GM19467 (cell line): ENCODE measurements around the gene PGAP3.

Source experiments
- ATAC-seq: cut with Tn5 transposase; IDR thresholded peaks from one replicate; pipeline ENCODE4 v1.9.1; 2021; ENCODE audit warnings: mild to moderate bottlenecking, moderate library complexity; ENCODE audit not compliant: unreplicated experiment

The PGAP3 gene

DNA sequence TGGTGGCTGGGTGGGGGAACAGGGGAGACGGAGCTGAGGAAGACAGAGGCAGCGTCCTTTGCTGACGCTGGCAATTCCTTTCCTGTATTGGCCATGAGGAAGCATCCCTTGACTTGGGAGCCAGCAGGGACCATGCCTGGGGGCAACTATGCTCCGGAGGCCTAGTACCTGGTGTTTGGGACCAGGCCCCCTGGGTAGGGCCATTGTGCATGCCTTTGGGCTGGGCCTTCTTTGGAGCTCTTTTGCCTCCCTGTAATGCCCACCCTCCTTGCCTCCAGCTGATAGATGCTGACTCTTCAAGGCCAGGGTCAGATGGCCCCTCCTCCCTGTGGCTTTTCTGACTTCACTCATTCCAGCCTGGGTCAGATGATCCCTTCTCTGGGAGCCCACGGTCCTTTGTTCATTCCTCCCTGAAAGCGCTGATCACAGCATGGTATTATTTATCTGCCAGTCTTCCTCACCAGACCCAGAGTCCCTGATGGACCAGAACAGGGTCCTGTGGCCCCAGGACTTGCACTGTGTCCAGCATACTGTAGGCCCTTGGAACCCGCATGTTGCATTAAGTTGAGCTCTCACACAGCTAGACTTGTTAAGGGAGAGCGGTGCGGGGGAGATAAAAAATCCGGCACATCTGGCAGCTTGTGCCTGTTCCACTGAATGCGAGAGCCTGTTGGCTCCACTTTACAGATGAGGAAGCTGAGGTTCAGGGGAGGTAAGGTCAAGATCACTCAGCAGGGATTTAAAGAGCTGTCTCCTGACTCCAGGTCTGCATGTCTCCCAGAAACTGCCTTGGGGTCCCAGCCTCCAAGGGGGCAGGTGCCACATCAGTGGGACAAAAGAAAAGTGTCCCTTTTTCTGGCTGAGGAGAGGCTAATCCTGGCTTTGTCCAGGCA, 48.0 kb downstream of the PGAP3 start:
- ATAC-seq = no peak

DNA sequence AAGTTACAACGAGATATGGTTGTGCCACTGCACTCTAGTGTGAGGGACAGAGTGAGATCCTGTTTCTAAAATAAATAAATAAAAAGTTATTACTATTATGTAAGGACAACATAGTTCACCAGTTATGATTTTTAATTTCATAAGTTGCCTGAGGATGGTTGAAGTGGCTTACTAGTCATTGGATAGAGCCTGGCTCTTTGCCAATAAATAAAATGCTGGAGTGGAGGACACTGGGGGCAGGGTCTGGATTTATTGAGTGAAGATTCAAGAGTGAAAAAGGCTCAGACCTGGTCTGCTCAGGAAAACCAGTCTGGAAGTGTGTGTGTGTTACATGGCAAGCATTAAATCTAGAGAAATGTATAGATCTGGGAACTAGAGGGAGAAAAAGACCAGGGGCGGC, 48.8 kb downstream of the PGAP3 start:
- ATAC-seq = no peak

DNA sequence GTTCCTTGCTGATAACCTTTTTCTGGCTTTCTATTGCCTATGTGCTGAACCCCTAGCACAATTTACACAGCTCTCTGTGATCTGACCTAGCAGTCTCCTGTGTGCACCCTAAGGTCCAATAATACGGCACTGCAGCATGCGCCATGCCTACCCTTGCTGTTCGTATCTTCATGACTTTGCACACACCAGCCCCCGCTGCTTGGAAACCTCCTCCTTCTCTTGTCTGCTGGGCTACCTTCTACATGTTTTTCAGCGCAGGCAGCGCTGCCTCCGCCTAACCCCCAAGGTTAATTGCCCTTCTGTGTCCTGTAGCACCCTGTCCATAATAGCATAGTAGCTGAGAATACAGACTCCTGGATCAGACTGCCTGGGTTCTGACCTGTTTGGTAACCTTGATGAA, 49.5 kb downstream of the PGAP3 start:
- ATAC-seq = no peak

DNA sequence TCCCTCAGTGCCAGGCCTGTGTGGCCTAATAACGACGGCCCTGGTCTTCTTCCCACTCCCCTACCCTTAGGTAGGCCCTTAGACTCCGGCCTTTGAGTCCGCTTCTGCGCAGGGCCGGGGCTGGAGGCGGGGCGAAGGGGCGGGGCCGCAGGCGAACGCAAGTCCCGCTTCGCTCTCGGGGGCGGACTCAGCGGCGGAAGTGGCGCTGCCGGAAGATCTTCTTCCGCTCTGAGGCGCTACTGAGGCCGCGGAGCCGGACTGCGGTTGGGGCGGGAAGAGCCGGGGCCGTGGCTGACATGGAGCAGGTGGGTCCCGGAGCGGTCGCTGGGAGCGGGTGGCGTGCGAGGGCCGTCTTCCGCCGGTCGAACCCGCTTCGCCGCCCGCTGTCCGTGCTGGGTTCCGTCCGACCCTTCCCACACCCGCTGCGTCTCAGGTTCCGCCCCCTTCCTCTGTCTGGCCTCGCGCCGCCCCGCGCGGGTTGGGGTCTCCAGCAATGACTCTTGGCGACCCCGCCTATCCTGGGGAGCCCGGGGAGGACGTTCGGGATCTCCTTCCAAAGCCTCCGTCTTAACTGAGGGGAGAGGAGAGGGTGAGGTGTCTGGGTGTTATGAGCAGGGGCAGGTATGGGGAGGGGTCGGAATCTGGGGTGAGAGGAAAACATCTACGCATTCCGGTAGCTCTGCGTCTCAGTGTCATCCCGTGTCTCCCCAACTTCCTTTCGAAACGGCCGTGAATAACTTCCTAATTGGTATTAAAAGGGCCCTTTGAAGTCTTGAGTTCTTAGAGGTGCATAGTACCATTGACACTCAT, 50.7 kb downstream of the PGAP3 start, which contains the start of gene STARD3:
STARD3 (plus strand) TSS at position 218 of the 810 bp plus-strand sequence. CDS start 16,388 bp downstream, outside the sequence.
- ATAC-seq = peak; percentile 70

DNA sequence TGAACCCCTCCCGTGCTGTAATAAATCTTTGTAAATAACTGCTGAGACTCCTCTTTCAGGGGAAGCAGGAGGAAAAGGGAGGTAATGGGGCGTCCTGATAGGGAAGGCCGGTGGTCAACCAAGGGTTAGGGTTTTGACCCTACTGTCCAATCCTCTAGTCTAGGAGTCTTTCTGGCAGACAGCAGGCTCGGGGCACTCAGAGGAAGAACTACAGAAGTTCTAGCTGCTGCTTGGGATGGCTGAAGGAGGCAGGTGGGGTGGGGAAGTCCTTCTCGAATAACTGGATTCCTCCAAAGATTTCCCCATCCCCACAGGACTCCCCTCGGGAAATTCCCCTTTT, 51.3 kb downstream of the PGAP3 start:
- no peak for ATAC-seq

DNA sequence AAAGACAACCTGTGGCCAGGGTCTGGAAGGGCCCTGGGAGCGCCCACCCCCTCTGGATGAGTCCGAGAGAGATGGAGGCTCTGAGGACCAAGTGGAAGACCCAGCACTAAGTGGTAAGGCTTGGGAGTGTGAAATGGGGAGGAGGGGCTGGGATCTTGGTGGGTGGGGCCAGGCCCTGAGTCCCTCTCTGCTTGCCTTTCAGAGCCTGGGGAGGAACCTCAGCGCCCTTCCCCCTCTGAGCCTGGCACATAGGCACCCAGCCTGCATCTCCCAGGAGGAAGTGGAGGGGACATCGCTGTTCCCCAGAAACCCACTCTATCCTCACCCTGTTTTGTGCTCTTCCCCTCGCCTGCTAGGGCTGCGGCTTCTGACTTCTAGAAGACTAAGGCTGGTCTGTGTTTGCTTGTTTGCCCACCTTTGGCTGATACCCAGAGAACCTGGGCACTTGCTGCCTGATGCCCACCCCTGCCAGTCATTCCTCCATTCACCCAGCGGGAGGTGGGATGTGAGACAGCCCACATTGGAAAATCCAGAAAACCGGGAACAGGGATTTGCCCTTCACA, 52.2 kb downstream of the PGAP3 start:
- ATAC-seq = no peak

DNA sequence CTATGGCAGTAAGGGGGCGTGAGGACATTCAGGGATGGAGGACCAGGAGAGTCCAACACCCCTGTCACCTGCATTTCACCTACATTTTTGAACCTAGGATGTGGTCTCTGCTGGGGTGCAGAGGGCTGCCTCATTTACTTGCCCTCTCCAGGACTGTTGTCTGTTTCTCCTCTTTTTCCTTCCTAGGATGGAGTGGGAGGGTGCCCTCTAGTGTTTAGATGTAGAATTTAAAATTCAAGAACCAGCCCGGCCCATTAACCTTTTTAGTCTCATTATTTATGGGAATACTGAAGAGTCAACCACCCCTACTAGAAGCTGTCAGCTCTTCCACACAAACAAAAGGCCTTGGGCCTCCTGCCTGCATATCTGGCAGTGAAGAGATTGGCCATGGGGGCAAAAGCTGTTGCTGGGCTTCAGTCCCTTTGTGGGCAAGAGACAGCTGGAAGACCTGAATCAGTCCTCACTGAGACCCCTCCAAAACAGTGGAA, 53.4 kb downstream of the PGAP3 start:
- no peak for ATAC-seq

DNA sequence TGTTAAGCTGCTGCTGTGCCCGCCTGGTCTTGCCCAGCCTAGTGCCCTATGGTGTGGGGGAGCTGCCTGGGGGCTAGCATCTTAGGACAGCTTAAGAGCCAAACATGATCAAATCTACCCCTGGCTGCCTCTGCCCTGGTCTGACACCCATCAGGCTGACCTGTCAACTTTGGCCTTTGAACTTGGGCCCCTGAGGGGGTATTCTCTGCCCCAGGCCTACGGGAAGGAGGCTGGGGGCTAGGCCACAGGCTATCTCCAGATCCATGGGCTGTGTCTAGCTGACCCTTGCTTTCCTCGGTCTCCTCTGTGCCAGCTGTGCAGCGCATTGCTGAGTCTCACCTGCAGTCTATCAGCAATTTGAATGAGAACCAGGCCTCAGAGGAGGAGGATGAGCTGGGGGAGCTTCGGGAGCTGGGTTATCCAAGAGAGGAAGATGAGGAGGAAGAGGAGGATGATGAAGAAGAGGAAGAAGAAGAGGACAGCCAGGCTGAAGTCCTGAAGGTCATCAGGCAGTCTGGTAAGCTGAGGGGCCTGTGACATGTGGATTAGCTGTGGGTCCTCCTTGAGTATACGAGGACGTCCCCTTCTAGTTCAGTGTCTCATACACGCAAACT, 54.2 kb downstream of the PGAP3 start:
- no peak for ATAC-seq

DNA sequence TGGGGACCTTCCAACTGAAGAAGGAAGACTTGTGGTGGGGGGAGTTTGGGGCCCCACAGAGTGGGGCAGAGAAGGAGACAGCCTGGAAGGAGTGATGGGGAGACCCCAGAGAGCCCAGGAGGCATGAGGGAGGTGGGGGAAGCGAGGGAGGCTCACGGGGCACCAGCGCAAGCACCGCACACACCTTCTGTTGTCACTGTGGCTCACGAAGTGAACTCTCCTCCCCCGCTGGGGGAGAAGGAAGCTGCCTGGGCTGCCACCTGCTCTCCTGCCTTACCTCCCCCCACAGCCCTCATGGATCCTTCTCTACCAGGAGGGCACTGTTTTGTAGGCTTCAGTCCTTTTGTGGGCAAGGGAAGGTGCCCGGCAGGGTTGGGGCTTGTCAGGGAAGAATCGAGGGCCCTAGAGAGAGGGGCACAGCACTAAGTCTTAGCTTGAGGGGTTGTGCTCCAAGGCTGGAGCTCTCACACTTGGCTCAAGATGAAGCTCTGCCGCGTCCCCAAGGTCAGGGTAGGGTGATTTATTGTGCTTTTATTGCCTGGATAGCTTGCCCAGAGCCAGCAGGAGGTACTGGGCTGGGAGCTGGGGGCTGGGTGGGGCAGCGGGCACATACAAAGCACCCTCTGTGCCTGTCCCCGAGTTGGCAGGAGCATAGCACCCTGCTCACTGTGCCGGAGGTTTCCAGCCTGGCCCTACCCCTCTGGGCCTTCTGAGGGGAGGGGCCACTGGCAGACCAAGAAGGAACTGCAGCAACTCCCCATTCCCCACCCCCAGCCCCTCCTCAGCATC, 55.5 kb downstream of the PGAP3 start:
- ATAC-seq = no peak

DNA sequence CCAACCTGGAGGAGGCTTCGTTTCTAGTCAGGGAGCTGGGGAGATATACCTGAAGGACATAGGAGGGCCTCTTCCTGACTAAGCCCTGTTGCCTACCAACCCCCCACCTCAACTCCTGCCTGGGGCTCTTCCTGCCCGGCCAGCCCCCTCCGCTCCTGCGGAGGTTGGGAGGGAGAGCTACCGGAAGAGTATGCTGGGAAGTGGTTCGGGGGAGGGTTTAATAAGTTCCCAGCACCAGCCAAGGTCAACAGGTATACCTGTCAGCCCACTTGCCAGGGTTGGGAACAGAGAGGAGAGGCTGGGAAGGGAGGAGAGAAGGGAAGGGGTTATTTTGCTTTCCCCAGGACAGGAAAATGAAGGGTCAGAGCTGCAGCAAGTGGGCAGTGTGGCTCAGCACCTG, 56.5 kb downstream of the PGAP3 start:
- no peak for ATAC-seq

DNA sequence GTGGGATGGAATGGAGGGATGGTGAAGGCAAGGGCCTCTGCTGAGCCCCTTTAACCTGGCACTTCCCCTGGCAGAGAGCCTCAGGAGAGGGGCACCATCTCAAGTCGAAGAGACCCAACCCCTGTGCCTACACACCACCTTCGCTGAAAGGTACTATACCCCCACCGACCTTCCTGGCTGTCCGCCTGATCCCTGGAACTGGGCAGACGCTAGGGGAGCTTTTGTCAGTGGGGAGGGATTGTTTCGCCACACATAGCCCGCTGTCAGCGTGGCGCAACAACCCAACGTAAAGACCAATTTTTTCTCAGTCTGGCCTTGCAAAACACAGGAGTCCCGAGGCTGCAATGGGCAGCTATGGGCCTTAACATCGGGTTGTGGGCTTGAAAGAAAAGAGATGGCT, 58.0 kb downstream of the PGAP3 start:
- no peak for ATAC-seq

DNA sequence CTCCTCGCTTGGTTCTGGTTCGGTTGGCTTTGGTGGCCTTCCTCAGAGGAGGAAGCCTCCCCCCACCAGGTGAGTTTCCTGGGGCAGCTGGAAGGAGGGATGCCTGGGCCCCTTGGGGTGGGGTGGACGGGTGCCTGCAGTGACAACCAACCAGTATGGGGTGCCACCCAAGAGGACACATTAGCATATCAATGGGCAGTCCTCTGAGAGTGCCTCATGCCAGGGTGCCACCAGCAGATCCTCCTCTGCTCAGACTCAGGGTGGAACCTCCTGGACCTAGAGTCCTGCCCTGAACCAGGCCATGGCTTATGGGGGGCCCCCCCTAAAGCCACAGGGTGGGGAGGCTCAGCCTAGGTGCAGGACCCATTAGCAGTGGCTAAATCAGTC, 58.4 kb downstream of the PGAP3 start:
- ATAC-seq = no peak

DNA sequence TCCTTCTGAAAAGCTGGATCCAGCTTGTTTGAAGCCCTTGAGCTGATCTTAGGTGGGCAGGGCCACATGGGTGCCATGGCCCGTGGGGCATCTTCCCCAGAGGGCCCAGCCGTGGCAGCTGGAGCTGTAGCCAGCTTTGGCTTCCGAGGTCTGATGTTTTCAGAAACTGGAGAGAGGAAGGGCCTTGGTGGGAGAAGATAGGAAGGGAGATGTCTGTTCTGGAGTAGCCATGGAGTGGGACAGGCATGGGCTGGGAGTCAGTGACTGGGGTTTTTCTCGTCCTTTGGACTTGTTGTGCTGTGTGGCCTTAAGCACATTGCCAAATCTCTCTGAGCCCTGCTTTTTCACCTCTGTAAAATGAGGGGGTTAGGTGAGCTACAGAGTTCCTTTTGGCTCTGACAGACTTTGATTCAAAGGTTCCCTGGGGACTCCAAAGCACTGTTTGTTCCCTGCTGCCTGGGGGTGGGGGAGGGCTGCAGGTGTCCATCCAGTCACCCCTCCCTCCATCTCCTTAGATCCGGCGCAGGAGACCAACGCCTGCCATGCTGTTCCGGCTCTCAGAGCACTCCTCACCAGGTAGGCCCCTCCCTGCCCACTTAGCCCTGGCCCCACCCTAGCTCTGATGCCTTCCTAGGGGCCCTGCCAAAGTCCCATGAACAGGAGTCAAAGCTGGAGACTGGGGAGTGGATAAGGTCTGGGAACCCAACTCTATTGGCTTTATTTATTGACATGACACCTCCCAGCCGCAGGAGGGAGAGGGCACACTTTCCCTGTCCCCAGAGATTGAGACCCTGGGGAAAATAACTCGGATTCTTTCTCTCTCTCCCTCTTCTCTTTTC, 59.0 kb downstream of the PGAP3 start:
- no peak for ATAC-seq

DNA sequence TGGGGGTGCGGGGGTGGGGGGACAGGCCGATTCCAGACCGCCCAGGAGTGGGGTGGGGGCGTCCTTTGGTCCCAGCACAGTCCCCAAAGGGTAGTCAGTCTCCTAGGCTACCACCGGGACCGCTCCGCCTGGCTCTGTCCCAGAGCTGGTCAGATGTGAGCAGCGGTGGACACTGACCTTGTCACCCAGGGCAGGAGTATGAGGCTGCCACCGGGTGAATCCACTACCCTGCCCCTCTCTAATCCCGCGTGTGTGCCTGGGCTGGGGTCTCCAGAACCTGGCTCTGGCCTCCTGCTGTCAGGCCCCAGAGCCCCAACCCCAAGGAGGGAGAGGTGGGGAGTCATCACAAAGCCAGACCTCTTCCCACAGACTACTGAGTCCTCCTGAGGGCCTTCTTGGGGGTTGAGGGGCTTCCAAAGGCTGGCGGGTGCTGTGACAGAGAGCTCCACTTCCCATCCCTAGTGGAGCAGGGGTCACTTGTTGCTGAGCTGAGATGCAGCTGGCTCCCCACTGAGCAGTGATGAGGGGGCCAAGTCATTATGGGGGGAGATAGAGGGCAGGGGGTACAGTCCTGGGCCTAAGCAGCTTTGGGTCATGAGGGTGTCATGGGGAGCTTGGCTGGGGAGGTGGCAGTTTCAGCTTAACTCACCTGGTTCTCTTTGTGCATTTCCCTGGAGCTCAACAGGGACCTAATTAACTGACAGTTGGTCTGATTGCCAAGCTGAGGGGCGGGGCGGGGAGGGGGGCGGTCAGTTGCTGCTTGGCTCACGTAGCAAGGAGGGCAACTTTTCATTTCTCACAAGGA, 59.9 kb downstream of the PGAP3 start:
- ATAC-seq = no peak

DNA sequence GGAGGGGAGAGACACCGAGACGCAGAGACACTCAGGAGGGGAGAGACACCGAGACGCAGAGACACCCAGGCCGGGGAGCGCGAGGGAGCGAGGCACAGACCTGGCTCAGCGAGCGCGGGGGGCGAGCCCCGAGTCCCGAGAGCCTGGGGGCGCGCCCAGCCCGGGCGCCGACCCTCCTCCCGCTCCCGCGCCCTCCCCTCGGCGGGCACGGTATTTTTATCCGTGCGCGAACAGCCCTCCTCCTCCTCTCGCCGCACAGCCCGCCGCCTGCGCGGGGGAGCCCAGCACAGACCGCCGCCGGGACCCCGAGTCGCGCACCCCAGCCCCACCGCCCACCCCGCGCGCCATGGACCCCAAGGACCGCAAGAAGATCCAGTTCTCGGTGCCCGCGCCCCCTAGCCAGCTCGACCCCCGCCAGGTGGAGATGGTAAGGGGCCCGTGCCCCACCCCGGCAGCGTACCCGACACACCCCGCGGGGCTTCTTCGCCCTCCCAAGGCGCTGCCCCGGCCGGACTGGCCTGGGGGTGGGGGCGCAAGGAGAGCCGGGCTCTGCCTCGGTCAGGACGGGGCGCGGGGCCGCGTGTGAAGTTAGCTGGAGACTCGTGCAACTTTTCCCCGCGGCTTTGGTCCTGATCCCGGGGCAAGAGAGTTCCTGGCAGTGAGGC, 60.7 kb downstream of the PGAP3 start:
- no peak for ATAC-seq

DNA sequence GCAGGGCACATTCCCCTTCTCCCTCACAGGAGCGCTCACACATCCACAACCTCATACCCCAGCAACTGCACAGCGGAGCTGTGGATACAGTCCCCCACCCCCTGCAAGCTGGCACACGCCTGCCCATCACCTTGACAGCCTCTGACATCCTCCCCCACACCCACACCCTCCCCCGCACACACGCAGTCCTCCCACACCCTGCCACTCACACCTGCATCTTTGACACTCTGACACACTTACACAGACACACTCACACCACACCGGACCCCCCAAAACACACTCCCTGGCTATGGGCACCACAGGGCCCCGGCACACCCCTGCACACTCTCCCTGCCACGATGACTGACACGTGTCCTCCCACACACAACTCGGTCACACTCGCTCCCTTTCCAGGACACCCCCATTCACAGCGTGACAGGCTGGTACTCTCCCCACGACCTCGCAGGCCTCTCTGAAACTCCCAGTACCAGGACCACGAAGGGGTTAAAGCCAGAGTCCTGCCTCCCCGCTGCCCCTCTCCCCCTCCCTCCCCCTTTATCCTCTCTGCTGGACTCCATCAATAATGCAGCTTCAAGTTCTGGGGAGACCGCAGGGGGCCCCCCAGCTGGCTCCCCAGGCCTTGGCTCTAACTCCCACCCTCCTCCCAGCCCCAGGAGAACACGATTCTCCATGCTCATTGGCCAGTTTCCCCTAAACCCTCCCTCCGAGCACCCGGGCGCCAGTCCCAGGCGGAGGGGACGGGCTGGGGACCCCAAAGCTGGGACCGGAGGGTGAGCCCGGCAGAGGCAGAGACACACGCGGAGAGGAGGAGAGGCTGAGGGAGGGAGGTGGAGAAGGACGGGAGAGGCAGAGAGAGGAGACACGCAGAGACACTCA, 61.4 kb downstream of the PGAP3 start, which contains the start of gene PPP1R1B:
PPP1R1B (plus strand) TSS at position 782 of the 876 bp plus-strand sequence. CDS start 441 bp downstream, outside the sequence.
- no peak for ATAC-seq

DNA sequence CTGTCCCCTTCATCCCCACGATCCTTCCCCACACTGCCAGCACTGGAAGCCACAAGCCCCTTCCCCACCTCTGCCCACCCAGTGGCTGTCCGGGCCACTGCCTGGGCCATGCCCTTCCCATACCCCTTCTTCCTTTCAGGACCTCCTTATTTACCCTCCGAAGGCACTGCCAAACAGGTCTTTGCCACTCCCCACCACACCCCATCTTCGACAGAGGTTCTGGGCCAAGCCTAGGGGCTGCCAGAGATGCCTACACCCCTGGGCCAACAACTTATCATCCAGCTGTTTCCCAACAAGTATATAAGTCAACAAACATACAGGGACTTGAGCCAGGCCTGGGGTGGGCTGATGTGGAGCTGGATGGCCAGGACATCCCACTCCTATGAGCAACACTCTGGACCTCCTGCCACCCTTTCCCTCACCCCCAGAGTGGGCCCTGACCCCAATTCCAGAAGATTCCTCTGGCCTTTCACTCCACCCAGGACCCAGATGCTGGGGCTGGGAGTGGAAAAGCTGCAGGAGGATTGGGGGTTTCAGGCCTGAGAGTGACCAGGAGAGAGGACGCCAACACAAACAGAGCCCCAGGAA, 62.6 kb downstream of the PGAP3 start:
- no peak for ATAC-seq
